Dermis microvascular lymphatic vessel endothelial cell (primary cell): Measurements from ENCODE around the gene PDHX. TPM values are rescaled to one million over a fixed set of nuclear protein-coding genes. Genes with fewer than 3 reads are reported as not detected.
A peak's percentile ranks its signal among the peaks of the same experiment; 100 is the strongest.

Experiments used
- DNase-seq, 2 donors: peaks; one replicate each; pipeline versions ENCODE4 v3.0.0 to v3.0.0-alpha.2; 2010; ENCODE audit warnings: low read depth in 2 of 2
- total RNA-seq: library from RNA; depleted of rRNA; stranded (reverse); fragments of >200 nt; gene quantifications from 2 replicates; pipeline ENCODE4 v1.2.1, GENCODE V29; 2014

PDHX gene
- total RNA-seq, 1 donor from 2014 or later = 15.4 TPM

DNA sequence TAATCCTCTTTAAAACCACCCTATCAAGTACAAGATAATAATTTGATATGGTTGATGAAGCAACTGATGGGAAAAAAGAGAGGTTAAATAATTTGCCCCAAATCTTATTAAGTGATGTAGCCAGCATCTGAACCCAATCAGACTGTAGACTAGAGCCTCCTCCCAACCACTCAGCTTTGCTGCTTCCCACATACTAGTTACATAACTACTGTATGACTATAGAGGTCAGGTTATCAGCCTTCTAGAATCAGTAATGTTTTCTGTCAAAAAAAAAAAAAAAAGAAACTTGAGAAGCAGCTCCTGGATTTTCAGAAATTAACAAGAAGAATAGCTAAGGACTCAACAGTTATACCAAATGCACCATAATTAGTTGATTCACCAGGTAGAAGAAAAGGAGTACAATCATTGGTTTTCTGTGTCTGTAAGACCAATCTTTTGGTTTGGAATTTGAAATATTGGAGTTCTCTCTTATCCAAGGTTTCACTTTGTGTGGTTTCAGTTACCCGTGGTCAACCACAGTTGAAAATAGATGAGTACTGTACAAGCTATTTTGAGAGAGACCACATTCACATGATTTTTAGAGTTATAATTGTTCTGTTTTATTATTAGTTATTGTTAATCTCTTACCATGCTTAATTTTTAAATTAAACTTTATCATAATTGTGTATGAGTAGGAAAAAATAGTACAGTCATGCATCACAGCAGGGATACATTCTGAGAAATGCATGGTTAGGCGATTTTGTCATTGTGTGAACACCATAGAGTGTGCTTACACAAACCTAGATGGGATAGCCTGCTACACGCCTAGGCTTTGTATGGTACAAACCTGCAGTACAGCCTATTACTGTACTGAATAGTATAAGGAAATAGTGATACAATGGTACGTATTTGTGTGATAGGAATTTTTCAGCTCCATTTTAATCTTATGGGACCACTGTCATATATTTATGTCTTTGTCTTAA, 72.2 kb downstream of the PDHX start:
- no peak for DNase-seq

DNA sequence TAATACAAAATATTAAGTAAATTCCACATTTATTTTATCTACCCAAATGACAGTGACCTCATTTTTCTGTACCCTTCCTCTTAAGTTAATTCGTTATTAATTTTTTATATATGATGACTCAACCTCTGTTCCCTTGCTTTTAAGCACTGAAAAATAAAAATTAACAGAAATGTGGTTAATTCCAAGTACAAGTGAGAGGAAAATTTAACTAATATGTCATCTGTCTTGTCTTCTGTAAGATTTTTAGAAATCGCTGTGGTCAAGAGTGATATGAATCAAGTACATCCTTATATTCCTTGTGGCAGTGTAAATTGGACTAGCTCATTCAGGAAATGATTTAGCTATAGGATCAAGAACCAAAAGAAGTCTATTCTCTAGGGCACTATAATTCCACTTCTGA, 74.5 kb downstream of the PDHX start:
- DNase-seq = no peak

DNA sequence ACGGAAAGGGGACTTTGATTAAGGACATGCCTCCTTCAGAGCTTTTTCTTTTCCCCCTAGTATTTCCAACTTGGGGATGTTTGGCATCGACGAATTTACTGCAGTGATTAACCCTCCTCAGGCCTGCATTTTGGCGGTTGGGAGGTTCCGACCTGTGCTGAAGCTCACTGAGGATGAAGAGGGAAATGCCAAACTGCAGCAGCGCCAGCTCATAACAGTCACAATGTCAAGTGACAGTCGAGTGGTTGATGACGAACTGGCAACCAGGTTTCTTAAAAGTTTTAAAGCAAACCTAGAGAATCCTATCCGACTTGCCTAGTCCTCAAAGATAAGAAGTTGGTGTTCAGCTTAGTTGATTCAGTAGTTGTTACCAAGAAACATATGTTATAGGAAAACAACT, 78.4 kb downstream of the PDHX start:
- no peak for DNase-seq

DNA sequence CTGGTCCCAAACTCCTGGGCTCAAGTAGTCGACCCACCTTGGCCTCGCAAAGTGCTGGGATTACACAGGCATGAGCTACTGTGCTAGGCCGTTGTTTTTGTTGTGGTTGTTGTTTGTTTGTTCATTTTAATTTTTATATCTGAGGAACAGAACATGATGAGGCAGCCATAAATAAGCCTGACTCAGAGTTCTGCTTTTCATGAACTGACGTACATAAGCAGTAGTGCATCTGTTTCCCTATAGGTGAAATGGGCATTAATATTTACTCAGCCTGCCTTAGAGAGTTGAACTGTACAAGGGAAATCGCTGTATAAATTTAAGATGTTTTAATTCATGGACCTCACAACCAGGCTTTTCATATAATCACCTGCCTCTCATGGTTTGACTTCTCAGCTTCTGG, 80.5 kb downstream of the PDHX start:
- no peak for DNase-seq

DNA sequence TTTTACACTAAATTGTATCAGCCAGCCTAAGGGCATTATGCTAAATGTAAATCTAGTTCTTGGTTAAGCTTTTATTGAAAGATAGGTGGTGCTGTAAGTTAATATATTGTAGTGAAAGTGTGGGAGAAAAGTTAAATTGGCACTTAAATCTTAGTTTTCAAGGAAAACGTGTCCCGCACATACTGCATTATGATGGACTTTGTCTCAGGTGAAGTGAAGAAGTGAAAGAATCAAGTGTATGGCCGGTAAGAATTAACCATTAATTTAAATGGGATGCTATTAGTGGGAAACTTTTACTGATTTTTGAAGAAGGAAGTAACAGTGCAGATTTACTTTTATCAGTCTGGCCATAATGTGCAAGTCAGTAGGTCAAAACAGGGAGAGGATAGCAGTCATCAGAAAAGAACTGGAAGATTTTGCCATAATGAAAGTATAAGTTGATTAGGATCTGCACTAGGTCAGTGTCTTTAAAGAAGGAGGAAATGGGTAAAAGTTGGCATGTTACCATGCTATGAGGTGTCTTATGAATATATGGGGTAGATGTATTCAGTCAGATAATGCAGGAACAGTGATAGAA, 81.6 kb downstream of the PDHX start:
- peak in 1 of 2 donors; percentile 19 for DNase-seq

DNA sequence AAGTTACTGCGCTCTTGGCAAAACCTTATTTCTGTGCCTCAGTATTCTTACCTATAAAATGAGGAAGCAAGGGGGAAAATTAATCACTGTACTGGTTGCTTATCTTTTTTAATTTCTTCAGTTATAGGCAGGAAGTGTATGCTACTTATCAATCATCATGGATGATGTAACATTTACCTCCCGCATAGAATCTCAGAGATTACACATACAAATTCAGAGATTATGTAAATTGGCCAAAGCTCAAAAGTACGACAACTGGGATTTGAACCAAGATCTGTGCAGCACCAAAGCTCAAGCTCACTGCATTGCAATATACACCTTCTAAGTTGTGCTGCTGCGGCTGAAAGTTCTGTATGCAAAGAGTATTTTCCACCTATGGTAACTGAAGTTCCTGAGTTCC, 83.0 kb downstream of the PDHX start:
- DNase-seq = no peak

DNA sequence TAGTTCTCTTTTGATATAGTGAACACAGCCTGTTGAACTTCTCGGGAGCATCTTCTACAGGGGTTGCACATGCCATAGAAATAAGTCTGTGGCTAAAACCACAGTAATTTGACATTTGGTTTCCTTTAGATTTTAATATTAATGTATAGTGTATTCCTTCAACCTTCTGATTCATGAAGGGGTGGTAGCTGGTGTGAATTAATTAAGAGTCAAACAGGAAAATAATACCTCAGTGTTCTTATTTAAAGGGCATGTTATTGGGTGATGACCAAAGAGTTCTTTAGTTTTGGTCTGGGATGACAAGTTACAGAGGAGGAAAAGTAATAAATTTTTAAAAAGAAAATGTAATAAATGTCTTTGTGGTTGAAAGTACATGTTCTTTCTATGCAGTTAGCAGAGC, 86.8 kb downstream of the PDHX start:
- no peak for DNase-seq

DNA sequence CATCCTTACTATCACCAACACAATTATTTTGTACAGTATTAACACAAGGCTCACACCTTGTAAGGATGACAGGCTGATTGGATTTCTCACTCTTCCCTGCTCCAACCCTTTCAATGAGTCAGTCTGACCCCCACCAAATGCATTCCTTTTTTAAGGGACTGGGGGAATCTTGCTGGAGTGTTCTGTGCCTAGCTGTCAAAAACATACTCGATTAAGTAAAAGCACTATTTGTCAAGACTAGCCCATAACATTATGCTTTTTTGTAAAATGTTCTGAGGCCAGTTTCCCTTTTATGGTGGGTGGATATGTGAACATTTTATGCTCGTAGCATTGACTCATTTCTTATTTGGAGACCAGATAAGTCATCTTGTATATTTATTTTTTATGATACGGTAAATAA, 87.2 kb downstream of the PDHX start:
- DNase-seq = no peak

DNA sequence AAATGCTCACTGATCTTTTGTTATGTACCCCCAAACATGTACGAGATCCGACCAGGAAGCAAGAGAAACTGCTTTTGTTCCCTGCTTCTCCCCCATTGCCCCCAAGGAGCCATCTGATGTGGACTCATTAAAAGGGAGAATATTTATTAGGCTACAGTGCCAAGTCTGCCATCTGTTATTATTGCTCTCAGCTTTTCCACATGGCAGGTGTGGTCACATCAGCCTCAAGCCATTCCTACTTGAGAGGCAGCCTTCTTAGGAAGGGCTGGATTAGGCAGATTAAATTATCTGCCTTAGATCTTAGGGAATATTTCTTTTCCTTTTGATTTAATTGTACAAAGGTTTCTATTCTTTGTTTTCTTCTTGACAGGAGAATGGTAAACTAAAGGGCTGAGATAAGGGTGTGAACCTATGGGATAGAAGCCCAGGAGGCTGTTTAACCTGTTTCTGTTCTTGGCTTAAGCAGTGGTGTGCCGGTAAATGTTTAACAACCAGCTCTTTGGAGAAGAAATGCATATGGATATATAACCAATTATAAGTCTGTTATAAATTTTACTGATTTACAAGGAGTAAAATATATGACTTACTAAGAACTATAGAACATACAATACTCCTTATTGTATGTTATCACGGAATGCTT, 88.8 kb downstream of the PDHX start:
- DNase-seq = no peak

DNA sequence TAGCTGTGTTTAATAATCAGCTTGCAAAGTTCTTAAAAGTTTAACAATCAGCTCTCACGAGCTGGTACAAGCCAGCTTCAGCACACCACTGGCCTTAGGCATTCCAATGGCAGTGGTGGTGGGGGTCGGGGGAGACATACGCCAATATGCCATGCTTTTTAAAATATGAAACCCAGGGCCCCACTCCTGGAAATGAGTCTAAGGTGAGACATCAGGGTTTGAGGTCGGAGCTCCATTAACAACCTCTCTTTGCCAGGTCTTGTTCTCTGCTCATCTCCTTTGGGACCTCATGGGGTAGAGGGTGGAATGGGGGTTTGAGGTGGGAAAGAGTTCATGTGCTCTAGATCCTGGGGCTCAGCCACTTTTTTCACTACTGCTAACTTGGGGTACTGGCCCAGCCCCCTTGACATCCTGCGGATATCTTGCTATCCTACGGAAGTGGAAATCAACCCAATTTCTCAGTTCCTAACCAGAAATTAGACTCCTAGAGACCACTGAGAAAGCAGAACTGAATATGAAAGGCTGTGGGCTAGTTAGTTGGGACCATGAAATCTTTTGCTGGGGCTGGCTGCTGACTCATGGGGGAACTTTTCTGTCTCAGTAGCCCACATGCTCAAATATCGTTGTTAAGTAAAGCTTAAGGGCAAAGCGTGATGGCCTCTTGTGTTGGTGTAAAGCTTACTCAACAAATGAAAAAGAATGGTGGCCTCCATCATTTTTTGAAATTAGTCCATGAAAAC, 90.1 kb downstream of the PDHX start:
- no peak for DNase-seq

DNA sequence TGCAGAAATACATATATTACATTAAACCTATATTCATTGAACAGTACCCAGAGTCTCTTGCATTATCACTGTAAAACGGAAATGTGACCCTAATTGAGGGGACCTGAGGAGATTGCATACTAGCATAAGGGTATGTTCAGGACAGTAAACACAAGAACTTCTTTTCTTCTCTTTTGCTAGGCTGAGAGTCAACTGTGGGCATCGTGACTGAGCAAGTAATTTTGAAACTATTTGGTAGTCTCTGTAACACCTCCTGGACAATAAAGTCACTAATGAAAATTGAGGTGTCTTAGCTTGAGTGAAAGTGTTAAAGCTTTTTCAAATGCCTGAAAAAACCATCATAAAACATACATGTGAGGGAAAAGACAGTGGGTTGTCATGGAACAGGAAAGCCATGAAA, 90.9 kb downstream of the PDHX start:
- DNase-seq = no peak

DNA sequence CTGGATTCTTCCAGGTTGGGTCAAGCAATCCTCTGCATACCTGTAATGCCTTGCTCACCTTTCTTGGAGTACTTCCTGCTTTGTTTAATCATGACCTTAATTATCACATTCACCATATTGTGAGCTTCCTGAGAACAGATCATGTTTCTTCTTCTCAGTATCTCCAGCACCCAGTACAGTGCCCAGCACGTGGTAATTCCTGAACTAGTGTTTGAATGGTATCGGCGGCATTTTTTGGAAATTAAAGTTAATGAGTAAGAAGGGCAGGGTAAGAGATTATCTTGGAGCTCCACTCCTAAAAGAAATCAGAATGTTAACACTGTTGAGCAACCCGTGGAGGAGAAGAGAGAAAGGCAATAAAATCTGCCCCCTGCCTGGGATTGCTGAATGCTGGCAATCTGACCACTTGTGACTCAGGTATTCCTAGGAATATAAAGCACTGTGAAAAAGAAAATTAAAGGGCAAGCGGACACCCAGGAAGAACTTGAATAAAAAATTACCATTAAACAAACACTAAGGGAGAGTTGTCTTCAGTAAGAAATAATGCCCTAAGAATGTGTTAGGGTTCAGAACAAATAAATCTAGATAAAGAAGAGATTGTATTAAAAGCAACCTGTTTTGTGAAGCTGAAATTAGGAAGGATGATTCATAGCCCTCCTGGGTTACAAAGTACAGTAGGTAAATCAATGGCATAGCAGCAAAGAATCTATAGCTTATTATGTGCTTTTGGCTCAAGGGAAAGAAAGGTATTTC, 92.9 kb downstream of the PDHX start:
- no peak for DNase-seq

DNA sequence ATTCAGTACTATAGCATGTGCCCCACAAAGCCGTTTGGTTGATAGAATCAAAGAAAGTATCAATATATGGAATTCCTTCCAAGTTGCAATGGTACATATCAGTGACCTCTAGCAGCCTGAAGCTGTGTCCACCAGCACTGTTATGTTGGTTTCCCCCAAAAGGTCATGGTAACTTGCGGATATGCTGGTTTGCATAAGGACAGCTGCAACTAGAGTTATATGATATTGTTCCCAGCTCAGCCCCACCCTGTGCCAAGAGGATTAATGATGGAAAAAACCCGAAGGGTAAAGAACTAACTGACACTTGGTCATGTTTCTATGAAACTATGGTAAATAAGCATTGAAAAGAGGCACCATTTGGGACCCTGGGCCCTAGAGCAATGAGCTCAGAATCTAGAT, 93.5 kb downstream of the PDHX start:
- DNase-seq = no peak

DNA sequence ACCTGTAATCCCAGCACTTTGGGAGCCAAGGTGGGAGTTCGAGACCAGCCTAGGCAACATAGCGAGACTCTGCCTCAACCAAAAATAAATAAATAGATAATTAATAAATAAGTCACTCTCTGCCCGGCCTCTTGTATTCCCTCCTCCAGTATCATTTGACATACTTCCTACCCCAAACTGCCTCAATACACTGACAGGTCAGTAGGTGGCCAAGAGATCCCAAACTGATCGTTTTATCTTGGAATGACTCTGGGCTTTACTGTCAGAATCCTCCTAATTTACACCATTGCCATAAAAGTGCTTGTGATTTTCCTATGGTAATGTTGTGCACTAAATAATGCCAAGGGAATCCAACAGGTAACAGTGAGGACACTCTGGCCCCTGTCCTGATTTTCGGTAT, 94.2 kb downstream of the PDHX start:
- DNase-seq = no peak

DNA sequence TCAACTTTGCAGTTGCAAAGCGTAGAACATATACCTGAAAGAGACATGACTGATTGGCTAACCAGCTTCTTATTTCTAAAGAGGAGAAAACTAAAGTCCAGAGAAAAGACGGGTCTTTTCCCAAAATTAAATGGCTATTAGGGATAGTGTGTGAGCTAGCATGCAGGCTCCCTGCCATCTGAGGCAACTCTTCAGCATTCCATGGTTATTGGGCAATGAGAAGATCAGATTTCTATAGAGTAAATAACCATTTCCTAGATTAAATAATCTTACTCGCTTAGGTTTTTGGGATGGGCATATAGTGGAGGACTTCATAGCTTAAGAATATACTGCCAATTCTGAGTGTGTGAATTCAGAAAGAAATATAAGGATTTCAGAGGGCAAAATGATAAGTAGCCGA, 95.0 kb downstream of the PDHX start:
- DNase-seq = no peak

DNA sequence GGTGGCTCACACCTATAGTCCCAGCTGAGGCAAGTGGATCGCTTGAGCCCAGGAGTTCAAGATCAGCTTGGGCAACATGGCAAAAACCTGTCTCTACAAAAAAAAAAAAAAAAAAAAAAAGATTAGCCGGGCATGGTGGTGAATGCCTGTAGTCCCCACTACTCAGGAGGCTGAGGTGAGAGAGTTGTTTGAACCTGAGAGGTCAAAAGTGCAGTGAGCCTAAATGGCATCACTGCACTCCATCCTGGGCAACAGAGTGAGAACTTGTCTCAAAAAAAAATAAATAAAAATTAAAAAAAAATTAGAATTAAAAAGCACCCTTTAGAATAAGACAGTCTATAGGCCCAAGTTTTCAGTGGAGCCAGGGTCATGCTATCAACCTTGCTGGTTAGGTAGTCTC, 95.5 kb downstream of the PDHX start:
- DNase-seq = no peak

DNA sequence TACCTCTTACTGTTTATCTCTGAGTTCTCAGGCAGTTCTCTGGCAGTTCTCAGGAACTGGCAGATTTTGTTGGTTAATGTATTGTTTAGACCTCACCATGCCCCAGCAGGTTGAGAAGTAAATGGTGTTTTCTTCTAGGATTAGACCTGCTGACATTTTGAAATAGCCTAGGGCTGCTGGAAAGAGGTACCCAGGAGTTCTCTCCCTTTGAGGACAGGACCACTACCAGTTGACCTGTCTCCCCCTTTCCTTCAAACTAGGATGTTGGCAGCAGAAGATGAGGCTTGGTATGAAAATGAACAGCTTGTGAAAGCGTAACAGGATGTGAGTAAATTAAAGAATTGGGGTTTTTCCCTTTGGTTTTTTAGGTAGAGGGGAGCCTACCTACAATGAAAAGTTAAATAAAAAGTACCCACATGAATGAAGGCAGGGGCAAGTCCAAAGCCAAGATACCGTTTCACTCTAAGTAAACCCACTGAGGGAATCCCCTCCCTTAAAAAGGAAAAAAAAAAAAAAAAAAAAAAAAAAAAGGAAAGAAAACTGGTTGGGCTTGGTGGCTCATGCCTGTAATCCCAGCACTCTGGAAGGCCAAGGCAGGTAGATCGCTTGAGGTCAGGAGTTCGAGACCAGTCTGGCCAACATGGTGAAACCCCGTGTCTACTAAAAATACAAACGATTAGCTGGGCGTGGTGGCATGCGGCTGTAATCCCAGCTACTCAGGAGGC, 96.2 kb downstream of the PDHX start:
- DNase-seq = no peak

DNA sequence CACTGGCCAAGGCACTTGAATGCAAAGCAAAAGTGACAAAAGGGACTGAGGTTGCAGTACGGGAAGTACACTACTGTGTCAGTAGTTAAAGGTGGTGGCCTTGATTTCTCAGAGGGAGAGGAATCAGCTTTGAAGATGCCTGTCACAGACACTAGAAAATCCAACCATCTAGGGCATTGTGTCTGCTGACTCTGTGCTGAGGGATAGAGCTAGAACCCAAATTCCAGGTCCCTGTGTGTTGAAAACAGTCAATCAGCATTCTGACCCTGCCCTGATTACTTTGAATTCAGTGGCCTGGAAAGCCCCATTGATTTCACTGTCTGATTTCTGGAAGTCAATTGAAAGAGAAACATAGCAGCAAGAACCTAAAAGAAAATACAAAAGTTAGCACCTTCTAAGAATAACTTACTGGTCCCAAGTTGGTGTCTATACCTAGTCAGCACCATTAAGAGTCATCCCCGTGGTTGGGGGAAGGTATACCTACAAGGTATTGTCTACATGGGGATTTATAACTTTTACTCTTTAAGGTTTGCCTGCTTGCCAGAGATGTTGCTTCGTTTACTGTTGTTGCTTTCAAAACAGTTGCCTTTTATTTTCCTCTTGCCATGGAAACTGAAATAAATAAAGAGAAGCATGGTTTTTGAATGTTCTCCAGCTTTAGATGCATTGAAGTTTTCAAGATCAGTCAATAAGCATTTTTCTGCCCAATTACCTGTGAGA, 97.3 kb downstream of the PDHX start:
- DNase-seq = no peak

DNA sequence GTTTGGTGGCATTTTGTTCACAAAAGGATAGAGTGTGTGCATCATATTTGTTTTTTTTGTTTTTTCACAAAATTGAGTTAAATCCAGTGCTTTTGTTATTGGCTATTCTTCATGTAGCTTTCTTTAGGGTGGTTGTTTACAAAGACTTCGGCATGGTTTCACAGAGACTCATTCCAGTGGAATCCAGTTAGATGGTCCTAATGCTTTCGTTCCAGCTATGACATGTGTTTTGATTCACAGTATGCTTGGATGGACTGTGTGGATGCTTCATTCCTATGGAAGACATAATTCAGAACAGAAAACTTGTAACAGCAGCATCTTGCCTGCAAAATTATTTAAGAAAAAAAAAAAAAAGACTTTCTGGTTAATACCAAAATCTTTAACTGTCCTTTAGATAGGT, 97.9 kb downstream of the PDHX start:
- DNase-seq = no peak
